Body of pancreas (tissue), 4 donors: Measurements from ENCODE around the gene AMIGO3. TPM values are rescaled to one million over a fixed set of nuclear protein-coding genes. Genes with fewer than 3 reads are reported as not detected.
A peak's percentile ranks its signal among the peaks of the same experiment; 100 is the strongest.

Source experiments
- ATAC-seq: fragments of 150-250 bp; one replicate; pipeline ENCODE4 v1.9.1; 2016
- DNase-seq, 4 donors: peaks; one replicate each; pipeline ENCODE4 v3.0.0-alpha.2; 2019
- H3K27ac ChIP-seq, 4 donors: fragments of 200-600 bp; sonication (generic); 1 replicate in 3 of 4; 2 replicates in 1 of 4; pipeline versions ENCODE4 v1.5.1 to v1.6.1; 2016 to 2019; ENCODE audit warnings: mild to moderate bottlenecking in 1 of 4, mixed read lengths in 1 of 4, moderate library complexity in 1 of 4
- H3K27me3 ChIP-seq, 2 donors: fragments of 200-600 bp; sonication (generic); one replicate each; pipeline ENCODE4 v1.6.0; 2016; ENCODE audit warnings: mild to moderate bottlenecking in 1 of 2
- H3K36me3 ChIP-seq, 2 donors: fragments of 200-600 bp; sonication (generic); replicated peaks in 1 of 2; 2 replicates each; pipeline ENCODE4 v1.5.1; 2016; ENCODE audit warnings: low read depth in 2 of 2; ENCODE audit not compliant: insufficient read depth in 1 of 2
- H3K4me1 ChIP-seq: fragments of 200-600 bp; sonication (generic); one replicate; pipeline ENCODE4 v1.6.0; 2016
- H3K4me3 ChIP-seq, 2 donors: fragments of 200-600 bp; sonication (generic); 1 replicate in 1 of 2; 2 replicates in 1 of 2; pipeline ENCODE4 v1.5.1; 2016 to 2019
- H3K9me3 ChIP-seq, 3 donors: fragments of 200-600 bp; sonication (generic); 1 replicate in 2 of 3; 2 replicates in 1 of 3; pipeline ENCODE4 v1.5.1; 2016
- POLR2A ChIP-seq, 3 donors: fragments of 450-650 bp; IDR thresholded peaks; one replicate each; pipeline ENCODE4 v1.6.1; 2016; ENCODE audit warnings: antibody characterized with exemption in 3 of 3, mild to moderate bottlenecking in 2 of 3
- WGBS, 2 donors: methylation state at CpG; one replicate each; pipeline ENCODE4 v1.1.5; 2017; 5-methylcytosine and 5-hydroxymethylcytosine counted together
- intact Hi-C: fragments of 100-400 bp; cut with DNase I; formaldehyde crosslinking; loops from one replicate; pipeline ENCODE4 v1.15.1; 2023
- small RNA-seq: library from RNA; depleted of rRNA; stranded (forward); fragments of <200 nt; gene quantifications from one replicate; pipeline ENCODE3, GENCODE V24; 2016
- total RNA-seq, 2 donors: library from RNA; depleted of rRNA; stranded (reverse); fragments of >200 nt; gene quantifications; one replicate each; pipeline ENCODE4 v1.1.0, GENCODE V29; 2016
- TF ChIP-seq, protein P1 (sequence below), 7 experiments: fragments of 450-650 bp in 4 of 7; fragments of 200-600 bp in 3 of 7; sonication (generic) in 3 of 7; IDR thresholded peaks; one replicate each; pipeline ENCODE4 v1.5.1; 2016 to 2019; ENCODE audit warnings: antibody characterized with exemption in 7 of 7

AMIGO3 gene
- total RNA-seq, 2 donors from 2014 or later, result 2.0 to 2.1 TPM

DNA sequence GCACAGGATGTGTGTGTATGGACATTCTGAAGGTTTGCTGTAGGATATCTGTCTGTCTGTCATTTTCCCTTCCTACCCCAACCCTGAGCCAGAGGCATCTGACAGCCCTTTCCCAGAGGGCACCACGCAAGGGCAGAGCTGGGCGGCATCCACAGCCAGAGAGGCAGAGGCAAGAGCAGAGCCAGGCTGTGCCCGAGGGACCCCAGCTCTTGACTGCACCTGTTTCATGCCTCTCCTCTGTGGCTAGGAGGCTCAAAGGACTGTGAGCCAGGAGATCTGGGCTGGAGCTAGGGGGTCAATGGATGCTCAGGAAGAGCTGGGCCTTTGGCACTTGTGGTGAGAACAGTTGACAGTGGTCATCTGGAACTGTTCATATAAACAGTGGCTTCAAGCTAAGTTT lies 50.1 kb downstream of the AMIGO3 start:
- TF ChIP-seq, protein P1, sequence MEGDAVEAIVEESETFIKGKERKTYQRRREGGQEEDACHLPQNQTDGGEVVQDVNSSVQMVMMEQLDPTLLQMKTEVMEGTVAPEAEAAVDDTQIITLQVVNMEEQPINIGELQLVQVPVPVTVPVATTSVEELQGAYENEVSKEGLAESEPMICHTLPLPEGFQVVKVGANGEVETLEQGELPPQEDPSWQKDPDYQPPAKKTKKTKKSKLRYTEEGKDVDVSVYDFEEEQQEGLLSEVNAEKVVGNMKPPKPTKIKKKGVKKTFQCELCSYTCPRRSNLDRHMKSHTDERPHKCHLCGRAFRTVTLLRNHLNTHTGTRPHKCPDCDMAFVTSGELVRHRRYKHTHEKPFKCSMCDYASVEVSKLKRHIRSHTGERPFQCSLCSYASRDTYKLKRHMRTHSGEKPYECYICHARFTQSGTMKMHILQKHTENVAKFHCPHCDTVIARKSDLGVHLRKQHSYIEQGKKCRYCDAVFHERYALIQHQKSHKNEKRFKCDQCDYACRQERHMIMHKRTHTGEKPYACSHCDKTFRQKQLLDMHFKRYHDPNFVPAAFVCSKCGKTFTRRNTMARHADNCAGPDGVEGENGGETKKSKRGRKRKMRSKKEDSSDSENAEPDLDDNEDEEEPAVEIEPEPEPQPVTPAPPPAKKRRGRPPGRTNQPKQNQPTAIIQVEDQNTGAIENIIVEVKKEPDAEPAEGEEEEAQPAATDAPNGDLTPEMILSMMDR (IDR thresholded peaks at IDR 0.05), result no peak
- TF ChIP-seq POLR2A (IDR thresholded peaks at IDR 0.05), result no peak
- 55 to 100% methylated on average over 1 to 3 of the region's 3 CpGs for WGBS, 2 donors

DNA sequence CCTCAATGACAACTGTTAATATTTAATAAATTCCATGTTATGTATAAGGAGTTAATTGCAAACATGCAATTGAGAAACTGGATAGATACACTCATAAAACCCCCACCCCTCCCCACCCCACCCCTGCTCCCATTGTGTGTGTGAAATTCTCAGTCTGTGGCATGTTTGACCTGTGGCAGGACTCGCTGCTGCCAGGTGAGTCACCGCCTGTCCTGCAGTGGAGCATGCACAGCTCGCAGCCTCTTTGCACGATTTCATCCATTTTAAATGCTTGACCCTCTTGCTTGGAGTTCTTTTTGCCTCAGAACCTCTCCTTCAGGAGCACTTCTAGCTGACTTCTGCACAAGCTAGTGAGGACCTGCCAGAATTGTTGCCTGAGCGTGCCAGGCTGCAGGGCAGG lies 50.6 kb downstream of the AMIGO3 start:
- no peak overlapping the region for H3K4me3 ChIP-seq
- intact Hi-C loops, result loop anchor here (5.0 kb wide), 1 partner anchor 122 kb away; no protein-coding TSS in a partner anchor
- WGBS, 2 donors, result 8 to 31% methylated on average over 4 to 5 of the region's 5 CpGs
- ATAC-seq, result no peak
- H3K27ac ChIP-seq, result no peak overlapping the region
- H3K36me3 ChIP-seq, result no peaks in the 10 kb centered on the region
- no peaks in the 10 kb centered on the region for H3K9me3 ChIP-seq
- H3K27me3 ChIP-seq, result no peaks in the 10 kb centered on the region
- peak in 1 of 4 donors; percentile 71 for DNase-seq
- H3K4me1 ChIP-seq, result peaks cover 34% of the 10 kb centered on the region
- TF ChIP-seq, protein P1 (IDR thresholded peaks at IDR 0.05), result no peak
- no peak for TF ChIP-seq POLR2A (IDR thresholded peaks at IDR 0.05)

More for the DNA sequence above, 50.1 kb downstream of the AMIGO3 start:
- Histone ChIP-seq H3K4me1 (peaks cover 36% of the 10 kb centered on the region), H3K4me3 (no peak overlapping the region), H3K27ac (no peak overlapping the region), H3K36me3 (no peaks in the 10 kb centered on the region), H3K27me3 (no peaks in the 10 kb centered on the region), H3K9me3 (no peaks in the 10 kb centered on the region)
- intact Hi-C loops, result loop anchor here (5.0 kb wide), 1 partner anchor 122 kb away; no protein-coding TSS in a partner anchor
- no peak for ATAC-seq
- no peak for DNase-seq

GRCh38 chr3:49668414-49668797 lies 51.1 kb downstream of the AMIGO3 start:
- H3K4me1 ChIP-seq, result peaks cover 30% of the 10 kb centered on the region
- no peak overlapping the region for H3K4me3 ChIP-seq
- intact Hi-C loops, result loop anchor here (5.0 kb wide), 1 partner anchor 121 kb away; no protein-coding TSS in a partner anchor
- DNase-seq, result no peak
- H3K27me3 ChIP-seq, result no peaks in the 10 kb centered on the region
- no peak overlapping the region for H3K27ac ChIP-seq
- no peak for ATAC-seq
- no peaks in the 10 kb centered on the region for H3K36me3 ChIP-seq
- no peaks in the 10 kb centered on the region for H3K9me3 ChIP-seq
- 21 to 30% methylated on average over 3 to 5 of the region's 5 CpGs for WGBS, 2 donors
- no peak for TF ChIP-seq POLR2A (IDR thresholded peaks at IDR 0.05)
- TF ChIP-seq, protein P1 (IDR thresholded peaks at IDR 0.05), result no peak

GRCh38 chr3:49667701-49668413 lies 51.6 kb downstream of the AMIGO3 start:
- H3K36me3 ChIP-seq, result no peaks in the 10 kb centered on the region
- WGBS, 2 donors, result 69% methylated on average over 25 of the region's 25 CpGs
- TF ChIP-seq POLR2A (IDR thresholded peaks at IDR 0.05), result no peak
- TF ChIP-seq, protein P1 (IDR thresholded peaks at IDR 0.05), result no peak
- no peak for ATAC-seq
- H3K27ac ChIP-seq, result no peak overlapping the region
- peaks cover 25% of the 10 kb centered on the region for H3K4me1 ChIP-seq
- H3K9me3 ChIP-seq, result no peaks in the 10 kb centered on the region
- no peaks in the 10 kb centered on the region for H3K27me3 ChIP-seq
- intact Hi-C loops, result loop anchor here (5.0 kb wide), 1 partner anchor 121 kb away; no protein-coding TSS in a partner anchor
- no peak overlapping the region for H3K4me3 ChIP-seq
- DNase-seq, result no peak

Small RNA genes within 50 kb of the gene (small RNA-seq; reads per million reads assigned to genes)
- gene AMIGO3 (not detected), gene COX6CP14 (not detected)

Other genes with a start within 250 kb of the AMIGO3 start
- 10 to 100 TPM; 46.8 to 57.9 TPM for gene DAG1, start 249.4 kb downstream of the AMIGO3 start, total RNA-seq
- gene BSN, start 165.2 kb downstream of the AMIGO3 start, total RNA-seq, result 1 to 10 TPM; 1.3 to 6.6 TPM
- gene APEH, start 45.3 kb downstream of the AMIGO3 start, total RNA-seq, result 10 to 100 TPM; 58.7 to 67.7 TPM
- gene MST1, start 30.2 kb downstream of the AMIGO3 start, total RNA-seq, result 10 to 100 TPM; 16.9 to 80.4 TPM
- 10 to 100 TPM; 18.4 to 28.7 TPM for gene RNF123, start 30.1 kb downstream of the AMIGO3 start, total RNA-seq
- gene GMPPB, start 4.3 kb upstream of the AMIGO3 start, total RNA-seq, result 10 to 100 TPM; 36.3 to 43.8 TPM
- 10 to 100 TPM; 19.8 to 27.5 TPM for gene IP6K1, start 66.9 kb upstream of the AMIGO3 start, total RNA-seq
- gene CDHR4, start 80.2 kb upstream of the AMIGO3 start, total RNA-seq, result under 1 TPM in 1 of 2 donors, not detected in 1; 0.26 TPM
- gene INKA1, start 83.6 kb upstream of the AMIGO3 start, total RNA-seq, result 1 to 10 TPM in 1 of 2 donors, not detected in 1; 2.6 TPM
- 10 to 100 TPM; 39.2 to 86.4 TPM for gene UBA7, start 94.3 kb upstream of the AMIGO3 start, total RNA-seq
- gene TRAIP, start 136.9 kb upstream of the AMIGO3 start, total RNA-seq, result 1 to 10 TPM; 1.8 to 3.6 TPM
- gene CAMKV, start 150.2 kb upstream of the AMIGO3 start, total RNA-seq, result not detected
- 10 to 100 TPM; 10.4 to 12.2 TPM for gene MST1R, start 184.2 kb upstream of the AMIGO3 start, total RNA-seq
- gene MON1A, start 210.1 kb upstream of the AMIGO3 start, total RNA-seq, result 10 to 100 TPM in 1 of 2 donors, 1 to 10 TPM in 1; 4.9 to 13.5 TPM
- gene RBM6, start 220.5 kb upstream of the AMIGO3 start, total RNA-seq, result 100 to 1,000 TPM; 123 to 146 TPM